T-helper 22 cell (primary cell): Measurements from ENCODE around the gene TAS2R31.

ENCODE experiments used
- DNase-seq: peaks from one replicate; pipeline ENCODE4 v3.0.0-alpha.2; 2020; ENCODE audit warnings: low read depth

The TAS2R31 gene

DNA sequence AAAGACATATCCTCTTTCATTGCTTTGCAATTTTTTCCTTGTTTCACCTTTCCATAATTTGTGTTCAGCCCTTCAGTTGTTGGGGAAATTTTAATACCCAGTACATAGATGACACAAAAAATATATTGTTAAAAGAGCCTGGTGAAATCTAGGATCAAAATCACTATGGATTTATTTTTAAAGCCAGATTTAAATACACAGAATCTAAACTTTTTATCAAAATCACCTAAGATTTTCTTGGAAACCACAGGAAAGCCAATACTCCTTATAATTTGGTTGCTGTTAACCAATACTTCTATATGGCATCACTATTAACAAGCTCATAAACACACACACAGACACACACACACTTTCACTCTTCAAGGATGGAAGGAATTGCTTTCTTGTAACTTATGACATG is 33.0 kb downstream of the TAS2R31 start, which contains the start of gene TAS2R20:
Gene TAS2R20, minus strand, starts transcription at position 101 of the 400 bp plus-strand sequence. CDS start 429 bp downstream, outside the sequence.
- DNase-seq = no peak

DNA sequence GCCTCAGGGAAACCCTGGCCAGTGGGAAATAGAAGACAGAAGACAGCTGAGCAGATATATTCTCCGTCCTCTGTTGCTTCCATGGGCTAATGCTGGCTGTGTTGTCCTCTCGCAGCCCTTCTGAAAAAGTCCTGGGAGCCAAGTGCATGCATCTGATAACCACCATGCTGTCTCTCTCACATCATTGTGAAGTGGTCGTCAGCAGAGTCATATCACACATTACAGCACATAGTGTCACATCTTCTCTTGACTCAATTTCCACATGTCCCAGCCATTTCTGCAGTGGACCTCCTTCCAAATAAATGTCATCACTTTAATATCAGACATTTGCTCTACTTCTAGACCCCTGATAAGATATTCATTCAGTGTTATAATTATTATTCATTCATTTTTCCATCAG is 36.9 kb downstream of the TAS2R31 start:
- no peak for DNase-seq

DNA sequence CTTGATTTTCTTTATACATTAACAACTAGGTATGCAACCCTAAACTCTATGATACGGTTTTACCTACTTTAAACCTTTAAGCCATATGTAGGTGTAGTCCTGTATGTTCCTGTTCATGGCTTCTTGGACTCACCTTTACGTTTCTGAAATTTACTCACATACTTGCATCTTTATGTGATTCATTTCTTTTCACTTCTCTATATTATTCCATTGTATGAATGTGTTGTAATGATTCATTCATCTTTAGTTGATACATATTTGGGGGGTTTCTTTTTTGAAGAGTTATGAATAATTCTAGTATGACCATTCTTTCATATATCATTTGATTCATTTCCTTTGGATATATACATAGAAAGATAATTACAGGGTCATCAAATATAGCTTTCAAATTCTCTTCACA is 42.1 kb downstream of the TAS2R31 start:
- DNase-seq = no peak

DNA sequence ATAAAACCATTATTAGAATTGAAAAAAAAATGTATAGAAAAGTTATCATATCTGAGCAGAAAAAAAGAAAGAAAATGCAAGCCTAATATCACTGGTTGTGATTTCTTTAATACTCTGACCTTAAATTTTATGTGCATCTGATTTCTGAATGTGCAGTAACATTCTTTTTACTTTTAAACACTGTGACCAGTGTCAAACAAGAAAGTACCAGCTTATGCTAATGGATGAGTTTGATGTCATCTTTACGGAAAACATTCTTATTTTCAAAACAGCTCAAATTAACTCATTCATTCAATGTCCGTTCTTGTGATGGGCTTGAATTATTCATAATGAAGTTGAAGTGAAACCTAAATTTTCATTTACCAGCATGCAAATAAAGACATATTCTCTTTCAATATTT is 44.4 kb downstream of the TAS2R31 start, which contains the start of gene TAS2R50:
Gene TAS2R50, minus strand, starts transcription at position 101 of the 400 bp plus-strand sequence. Its CDS starts 52 bp downstream, at position 49.
- no peak for DNase-seq

DNA sequence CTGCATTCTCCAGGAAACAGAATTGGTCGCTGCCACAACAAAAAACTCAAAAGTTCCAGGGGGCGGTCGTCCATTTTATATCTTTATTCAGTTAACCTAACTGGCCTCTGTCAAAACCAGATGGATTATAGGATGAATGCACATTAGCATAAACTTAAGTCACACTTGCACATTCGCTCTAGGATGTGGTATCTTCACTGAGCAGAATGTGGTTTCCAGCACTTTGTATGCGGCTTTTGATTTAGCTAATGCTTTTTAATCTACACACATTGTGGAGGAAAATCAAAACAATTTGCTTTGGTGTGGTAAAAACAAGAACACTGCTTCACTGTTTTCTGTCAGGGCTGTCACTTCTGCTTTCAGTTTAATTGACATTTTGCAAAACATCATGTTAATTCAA is 49.0 kb downstream of the TAS2R31 start:
- peak; percentile 27 for DNase-seq
